T-helper 9 cell (primary cell): ENCODE data around the gene PRDM16.

Source experiments
- DNase-seq: peaks from one replicate; pipeline ENCODE4 v3.0.0-alpha.2; 2020

The PRDM16 gene

GRCh38 chr1:3366126-3367051 lies 297.4 kb downstream of the PRDM16 start:
- DNase-seq: no peak

DNA sequence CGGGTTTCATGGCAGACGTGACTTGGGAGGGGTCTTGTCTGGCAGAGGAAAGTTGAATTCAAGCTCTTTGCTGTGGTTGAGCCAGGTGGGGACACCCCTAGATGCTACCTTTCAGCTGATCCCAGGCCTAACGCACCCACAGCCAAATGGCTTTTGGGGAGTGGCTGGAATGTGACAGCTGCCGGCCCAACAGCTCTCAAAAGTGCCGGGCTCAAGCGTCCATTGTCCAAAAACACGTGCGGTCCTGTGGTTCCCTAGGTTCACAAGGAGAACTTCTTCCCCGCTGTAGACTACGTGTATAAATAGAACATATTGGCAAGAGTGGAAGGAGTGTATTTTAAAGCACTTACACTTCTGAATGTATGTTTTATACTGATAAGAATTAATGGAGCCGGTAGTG lies 298.4 kb downstream of the PRDM16 start:
- DNase-seq: no peak

GRCh38 chr1:3368059-3368458 lies 299.1 kb downstream of the PRDM16 start:
- no peak for DNase-seq

DNA sequence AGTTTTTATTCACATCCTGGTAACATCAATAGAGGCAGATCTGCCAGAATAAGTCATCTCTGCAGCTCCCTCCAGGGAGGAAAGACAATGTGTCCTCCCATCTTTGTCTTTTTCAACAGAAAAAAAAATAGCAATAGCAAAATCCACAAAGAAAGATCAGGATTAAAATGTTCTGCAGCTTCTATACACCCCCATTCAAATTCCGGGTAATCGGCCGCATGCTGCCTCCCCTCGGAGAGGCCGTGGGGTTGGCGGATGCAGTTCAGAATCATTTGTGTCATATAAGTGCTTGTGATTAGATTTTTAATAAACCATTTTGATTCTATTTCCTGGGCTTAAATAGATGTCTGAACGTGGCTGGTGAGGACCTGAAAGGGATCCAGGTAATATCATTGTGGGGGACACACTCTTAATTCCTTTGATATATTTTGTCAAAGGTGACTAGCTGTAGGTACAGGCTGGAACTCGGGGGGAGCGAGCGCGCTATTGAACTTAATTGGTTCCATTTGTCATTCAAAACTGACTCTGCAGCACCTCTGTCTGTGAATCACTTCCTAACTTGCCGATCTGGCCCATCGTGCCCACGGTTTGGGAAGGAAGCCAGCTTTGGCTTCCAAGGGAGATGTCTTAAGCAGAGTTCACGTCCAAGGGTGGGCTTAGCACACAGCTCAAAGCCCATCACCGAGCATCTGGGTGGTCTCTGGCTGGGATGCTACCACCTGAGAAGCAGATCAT lies 299.9 kb downstream of the PRDM16 start:
- no peak for DNase-seq

GRCh38 chr1:3369446-3370076 lies 300.6 kb downstream of the PRDM16 start:
- DNase-seq: no peak

DNA sequence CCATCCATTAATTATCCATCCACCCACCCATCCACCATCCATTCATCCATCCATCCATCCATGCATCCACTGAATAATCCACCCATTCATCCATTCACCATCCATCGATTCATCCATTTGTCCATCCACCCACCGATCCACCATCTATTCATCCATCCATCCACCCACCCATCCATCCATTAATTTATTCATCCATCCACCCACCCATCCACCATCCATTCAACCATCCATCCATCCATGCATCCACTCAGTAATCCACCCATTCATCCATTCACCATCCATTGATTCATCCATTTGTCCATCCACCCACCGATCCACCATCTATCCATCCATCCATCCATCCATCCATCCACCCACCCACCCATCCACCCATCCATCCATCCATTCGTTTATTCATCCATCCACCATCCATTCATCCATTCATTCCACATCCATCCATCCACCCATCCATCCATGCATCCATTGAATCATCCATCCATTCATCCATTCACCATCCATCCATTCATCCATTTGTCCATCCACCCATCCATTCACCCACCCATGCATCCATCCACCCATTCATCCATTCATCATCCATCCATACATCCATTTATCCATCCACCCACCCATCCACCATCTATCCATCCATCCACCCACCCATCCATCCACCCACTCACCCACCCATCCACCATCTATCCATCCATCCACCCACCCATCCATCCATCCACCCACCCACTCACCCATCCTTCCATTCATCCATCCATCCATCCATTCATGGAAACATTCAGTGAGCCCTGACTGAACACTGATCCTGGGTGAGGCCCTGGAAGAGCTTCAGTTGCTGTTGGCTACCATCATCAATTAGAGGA lies 302.1 kb downstream of the PRDM16 start:
- DNase-seq: no peak

DNA sequence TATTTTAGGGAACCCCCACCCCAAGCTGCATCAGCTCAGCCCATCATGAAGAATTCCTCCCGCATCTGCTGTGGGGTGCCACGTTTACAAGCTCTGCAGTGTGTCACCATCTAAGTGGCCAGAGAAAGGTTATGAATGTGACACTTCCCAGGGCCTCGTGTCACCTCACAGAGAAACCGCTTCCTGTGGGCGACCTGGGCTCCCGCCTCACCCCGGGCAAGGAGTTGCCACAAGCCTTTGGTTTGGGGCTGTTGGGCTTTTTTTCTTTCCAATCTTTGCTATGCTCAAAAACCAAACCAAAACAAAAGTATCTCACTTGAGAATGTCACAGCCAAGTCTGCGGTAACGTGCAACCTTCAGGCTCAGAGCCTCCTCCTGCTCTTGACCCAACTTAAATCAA lies 303.3 kb downstream of the PRDM16 start:
- DNase-seq: no peak

DNA sequence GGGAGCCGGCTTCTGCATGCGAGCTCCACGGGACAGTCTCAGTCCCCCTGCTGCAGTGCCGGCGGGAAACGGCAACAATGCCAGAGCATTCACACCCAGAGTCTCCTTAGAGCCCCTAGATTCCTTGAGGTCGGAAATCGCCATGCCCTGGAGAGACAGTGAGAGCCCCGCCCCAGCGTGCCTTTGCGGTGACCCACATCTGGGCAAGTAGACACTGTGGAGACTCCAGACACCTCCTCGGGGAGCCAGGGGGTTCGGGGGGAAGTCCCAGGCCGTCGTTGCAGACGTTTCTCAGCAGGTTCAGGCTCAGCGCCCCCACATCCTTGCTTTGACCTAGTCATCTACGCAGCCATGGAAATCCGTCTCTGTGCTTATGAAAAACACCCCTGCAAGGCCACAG lies 304.2 kb downstream of the PRDM16 start:
- no peak for DNase-seq

- DNase-seq: no peak
Observed at GRCh38 chr1:3373700-3374405, 304.9 kb downstream of the PRDM16 start.

GRCh38 chr1:3375245-3375644 lies 306.2 kb downstream of the PRDM16 start:
- DNase-seq: no peak

DNA sequence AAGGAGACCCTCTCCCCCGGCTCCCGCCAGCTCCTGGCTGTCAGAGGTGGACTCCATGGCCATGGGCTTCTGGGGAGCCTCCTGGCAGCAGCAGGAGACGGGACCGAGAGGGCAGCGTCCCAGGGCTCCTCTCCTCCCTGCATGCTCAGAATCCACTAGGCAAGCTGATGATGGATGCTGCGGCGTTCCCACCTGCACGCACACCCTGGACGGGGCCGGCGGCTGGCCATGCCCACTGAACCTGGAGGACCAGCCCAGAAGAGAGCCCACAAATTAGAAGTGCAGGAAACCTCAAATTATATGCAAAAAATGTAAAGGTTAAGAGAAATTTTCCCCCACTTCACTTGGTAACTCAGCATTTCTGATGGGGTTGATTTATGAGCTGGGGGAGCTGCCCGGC lies 308.2 kb downstream of the PRDM16 start:
- DNase-seq: no peak

DNA sequence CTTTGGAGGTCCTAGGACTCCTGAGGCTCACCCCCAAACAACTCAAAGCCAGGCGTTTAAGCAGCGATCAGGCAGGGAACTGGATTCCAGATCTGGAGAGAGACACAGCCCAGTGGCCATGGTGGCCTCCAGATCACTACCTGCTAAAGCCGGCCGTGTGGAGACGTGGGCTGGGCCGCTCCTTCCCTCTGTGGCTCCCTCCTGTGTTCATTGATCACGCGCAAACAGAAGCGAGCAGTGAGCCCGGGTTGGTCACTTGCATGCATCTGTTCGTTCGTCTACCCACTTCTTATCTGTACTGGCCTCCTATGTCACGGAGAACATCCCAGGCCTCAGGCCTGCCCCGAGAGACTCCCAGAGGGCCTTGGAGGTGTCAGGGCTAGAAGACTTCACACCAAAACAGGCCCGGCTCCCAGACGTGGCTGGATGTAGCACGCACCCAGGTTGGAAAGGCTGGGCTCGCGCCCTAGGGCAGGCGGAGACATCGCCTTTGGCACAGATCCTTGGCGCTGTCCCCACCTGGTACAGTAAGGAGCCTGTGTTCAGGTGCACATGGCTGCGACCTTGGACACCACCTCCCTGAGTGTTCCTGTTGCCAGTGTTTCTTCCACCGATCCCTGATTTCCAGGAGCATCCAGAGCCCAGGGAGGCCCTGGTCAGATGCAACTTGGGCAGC lies 308.7 kb downstream of the PRDM16 start:
- no peak for DNase-seq

GRCh38 chr1:3378411-3379208 lies 309.6 kb downstream of the PRDM16 start:
- DNase-seq: no peak

DNA sequence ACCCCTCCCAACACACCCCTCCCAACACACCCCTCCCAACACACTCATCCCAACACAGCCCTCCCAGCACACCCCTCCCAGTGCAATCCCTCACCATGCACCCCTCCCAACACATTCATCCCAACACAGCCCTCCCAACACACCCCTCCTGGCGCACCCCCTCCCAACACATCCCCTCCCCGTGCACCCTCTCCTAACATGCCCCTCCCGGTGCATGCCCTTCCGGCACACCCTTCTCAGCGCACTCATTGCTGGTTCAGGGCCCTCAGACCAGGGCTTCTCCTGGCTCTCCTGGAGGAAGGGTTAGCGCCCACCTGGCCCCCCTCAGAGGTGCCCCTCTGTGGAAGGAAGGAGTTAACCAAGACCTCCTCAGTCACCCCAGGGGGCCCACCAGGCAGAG lies 310.9 kb downstream of the PRDM16 start:
- no peak for DNase-seq

DNA sequence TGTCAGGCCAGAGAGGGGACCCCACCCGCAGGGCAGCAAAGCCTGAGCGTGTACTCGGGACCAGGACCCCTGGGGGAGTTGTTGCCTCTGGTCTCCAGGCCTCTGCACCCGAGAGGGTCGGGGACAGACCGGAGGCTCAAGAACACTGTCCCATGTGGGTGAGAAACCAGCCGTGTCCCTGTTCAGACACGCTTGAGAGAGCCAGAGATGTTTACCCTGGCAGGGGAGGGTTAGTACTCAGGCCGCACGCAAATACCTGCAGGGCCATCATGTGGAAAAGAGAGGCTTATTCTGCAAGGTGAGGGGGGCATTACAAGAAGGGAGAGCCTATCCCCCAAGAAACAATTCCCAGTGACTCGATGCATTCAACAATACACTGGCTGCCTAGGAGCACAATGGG lies 311.5 kb downstream of the PRDM16 start:
- DNase-seq: no peak

- DNase-seq: no peak
Observed at GRCh38 chr1:3381901-3382300, 312.9 kb downstream of the PRDM16 start.

DNA sequence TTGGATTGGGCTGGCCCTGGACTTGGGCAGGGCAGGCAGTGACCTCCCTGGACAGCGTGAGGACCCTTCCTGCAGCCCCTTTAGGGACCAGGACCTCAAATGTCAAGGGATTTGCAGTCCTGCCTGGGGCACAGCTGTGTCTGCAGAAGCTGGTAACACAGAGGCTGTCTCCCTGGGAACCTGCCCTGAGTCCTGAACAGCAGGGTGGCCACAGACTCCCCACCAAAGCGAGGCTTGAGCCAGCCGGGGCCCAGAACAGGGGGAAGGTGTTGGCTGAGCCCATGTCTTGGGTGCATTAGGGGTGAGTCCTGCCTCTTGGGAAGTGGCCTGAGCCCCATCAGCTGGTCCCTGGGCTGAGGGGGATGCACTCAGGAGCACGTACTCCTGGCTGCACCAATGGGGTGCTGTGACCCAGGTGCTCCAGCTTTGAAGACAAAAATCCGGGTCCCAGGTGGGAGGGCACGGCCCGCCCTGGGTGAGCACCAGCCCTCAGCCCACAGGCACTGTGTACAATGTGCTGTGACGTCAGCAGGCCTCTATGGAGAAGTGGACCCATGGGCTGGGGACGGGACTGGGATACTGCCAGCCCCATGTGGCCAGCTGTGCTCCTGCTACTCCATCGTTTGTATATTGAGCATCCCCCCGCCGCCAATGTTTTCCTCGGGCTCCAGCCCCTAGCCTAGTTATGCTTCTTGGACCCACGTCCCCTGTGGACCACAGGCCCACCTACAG lies 313.5 kb downstream of the PRDM16 start:
- no peak for DNase-seq

- no peak for DNase-seq
Observed at GRCh38 chr1:3383679-3384078, 314.7 kb downstream of the PRDM16 start.

- no peak for DNase-seq
Observed at GRCh38 chr1:3384407-3384806, 315.4 kb downstream of the PRDM16 start.
